ENCODE results near the gene FAM83E.

- no peak for TF ChIP-seq CTCF (IDR thresholded peaks at IDR 0.05 in 4 of 5, conservative IDR thresholded peaks at IDR 0.05 in 1 of 5)
- no peak for TF ChIP-seq POLR2A (IDR thresholded peaks at IDR 0.05)
Observed at GRCh38 chr19:48646722-48647216, 31.9 kb upstream of the FAM83E start.
